Caco-2 (cell line): Measurements from ENCODE around the gene DHRS1. TPM values are rescaled to one million over a fixed set of nuclear protein-coding genes. Genes with fewer than 3 reads are reported as not detected.
A peak's percentile ranks its signal among the peaks of the same experiment; 100 is the strongest.

Source experiments
- BruUV-seq: library from RNA; stranded (reverse); fragments of 400-500 nt; replicated peaks from 2 replicates; lab custom pipeline; 2021; lab: Mats Ljungman, UMichigan
- CTCF ChIA-PET: fragments of 300-600 bp; sonication (Branson Sonifier 250); formaldehyde crosslinking; loops from one replicate; lab custom pipeline; 2022; ENCODE audit warnings: antibody characterized with exemption; lab: Charles Lee
- POLR2A ChIA-PET: fragments of 300-600 bp; sonication (Branson Sonifier 250); formaldehyde crosslinking; loops from one replicate; lab custom pipeline; 2022; ENCODE audit warnings: antibody characterized with exemption; lab: Charles Lee
- DNase-seq, 2 experiments: peaks; one replicate each; pipeline versions ENCODE4 v3.0.0 to v3.0.0-alpha.2; 2020 to 2022
- H3K27me3 ChIP-seq: replicated peaks from 2 replicates; pipeline ENCODE4 v1.6.0; 2011; ENCODE audit warnings: low read length; ENCODE audit not compliant: control insufficient read depth, insufficient read depth
- H3K36me3 ChIP-seq: 2 replicates; pipeline ENCODE4 v1.5.1; 2011; ENCODE audit warnings: low read length; ENCODE audit not compliant: control insufficient read depth, insufficient read depth
- H3K4me1 ChIP-seq: fragments of 250-450 bp; sonication (Bioruptor Pico); 2 replicates; pipeline ENCODE4 v1.5.1; 2020; ENCODE audit warnings: mild to moderate bottlenecking
- H3K4me3 ChIP-seq: 2 replicates; pipeline ENCODE4 v1.5.1; 2011; ENCODE audit warnings: low read depth, mild to moderate bottlenecking, control low read depth, low read length
- H3K9me3 ChIP-seq: fragments of 250-450 bp; sonication (Bioruptor Pico); 2 replicates; pipeline ENCODE4 v1.5.1; 2020; ENCODE audit warnings: mild to moderate bottlenecking, moderate library complexity
- H3K27ac Mint-ChIP-seq: one replicate; pipeline ENCODE4 v1.8.0; 2022; ENCODE audit warnings: mixed read lengths; ENCODE audit not compliant: unreplicated experiment
- H3K27me3 Mint-ChIP-seq: one replicate; pipeline ENCODE4 v1.8.0; 2022; ENCODE audit warnings: mixed read lengths; ENCODE audit not compliant: insufficient read depth, unreplicated experiment
- H3K36me3 Mint-ChIP-seq: one replicate; pipeline ENCODE4 v1.8.0; 2022; ENCODE audit warnings: mild to moderate bottlenecking, mixed read lengths; ENCODE audit not compliant: insufficient read depth, unreplicated experiment
- H3K4me1 Mint-ChIP-seq: one replicate; pipeline ENCODE4 v1.8.0; 2022; ENCODE audit warnings: low read depth, mixed read lengths; ENCODE audit not compliant: unreplicated experiment
- H3K4me3 Mint-ChIP-seq: one replicate; pipeline ENCODE4 v1.8.0; 2022; ENCODE audit warnings: mild to moderate bottlenecking, moderate library complexity, mixed read lengths; ENCODE audit not compliant: unreplicated experiment
- H3K9me3 Mint-ChIP-seq: one replicate; pipeline ENCODE4 v1.8.0; 2022; ENCODE audit warnings: mixed read lengths; ENCODE audit not compliant: unreplicated experiment
- CTCF ChIP-seq, 2 experiments: fragments of 200-600 bp in 1 of 2; IDR thresholded peaks; 1 replicate in 1 of 2; 2 replicates in 1 of 2; pipeline versions ENCODE4 v1.5.1 to v1.8.0; 2011 to 2022; ENCODE audit warnings: antibody characterized with exemption in 1 of 2, control low read depth in 1 of 2, inconsistent platforms in 1 of 2, low read depth in 1 of 2, low read length in 1 of 2, mild to moderate bottlenecking in 1 of 2, moderate library complexity in 1 of 2; ENCODE audit not compliant: insufficient read depth in 1 of 2, severe bottlenecking in 1 of 2, unreplicated experiment in 1 of 2
- intact Hi-C: fragments of 100-400 bp; cut with micrococcal nuclease; formaldehyde crosslinking; loops from one replicate; pipeline ENCODE4 v1.10.0; 2022; ENCODE audit not compliant: unreplicated experiment
- total RNA-seq: library from RNA; stranded (reverse); gene quantifications from 2 replicates; pipeline ENCODE4 v1.2.3, GENCODE V29; 2022

Gene DHRS1
- total RNA-seq, 1 experiment from 2014 or later: 18.1 TPM

DNA sequence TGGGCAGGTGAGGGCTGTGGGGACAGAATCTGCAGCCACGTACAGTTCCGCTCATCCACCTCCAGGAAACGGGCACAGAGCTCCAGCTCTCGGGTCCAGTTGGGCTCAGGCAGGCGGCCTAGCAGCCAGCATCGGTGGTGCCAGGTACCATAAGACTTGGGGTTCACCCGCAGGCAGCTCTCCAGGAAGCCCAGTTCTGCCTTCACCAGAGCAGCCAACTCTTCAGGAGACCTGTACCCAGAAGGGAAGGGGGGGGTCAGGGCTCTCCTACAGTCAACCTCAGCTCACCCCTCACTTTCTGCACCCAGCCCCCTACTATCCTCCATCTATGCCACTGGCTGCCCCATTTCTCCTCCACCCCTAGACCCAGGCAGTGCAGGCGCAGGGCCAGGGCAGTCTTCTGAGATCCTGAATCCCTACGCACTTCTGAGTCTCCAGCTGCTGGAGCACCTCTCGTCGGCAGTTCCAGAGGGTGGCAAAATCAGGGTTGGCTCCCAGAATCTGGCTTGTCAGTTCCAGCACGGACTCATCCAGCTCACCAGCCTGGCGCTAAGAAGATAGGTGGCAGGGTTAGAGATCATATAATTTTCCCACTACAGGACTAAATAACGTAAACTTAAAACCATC is 29.6 kb downstream of the DHRS1 start:
- intact Hi-C loops: no loop called here
- CTCF ChIA-PET: interaction anchor here (0.9 to 1.8 kb wide), 3 partner anchors 27 to 162 kb away, joined by 4 to 16 read pairs (median 6); partner anchors contain the start of genes DHRS1 and NOP9
- Histone ChIP-seq H3K4me3 (no peak overlapping the region), H3K27me3 (no peaks in the 10 kb centered on the region), H3K4me1 (peaks cover 5% of the 10 kb centered on the region), H3K36me3 (no peaks in the 10 kb centered on the region), H3K9me3 (no peaks in the 10 kb centered on the region)
- H3K27ac Mint-ChIP-seq: no peak overlapping the region
- H3K27me3 Mint-ChIP-seq: no peaks in the 10 kb centered on the region
- H3K9me3 Mint-ChIP-seq: no peaks in the 10 kb centered on the region
- DNase-seq: no peak
- POLR2A ChIA-PET: interaction anchor here (0.5 to 2.1 kb wide), 2 partner anchors 27 to 172 kb away, joined by 3 to 39 read pairs; partner anchors contain the start of gene TINF2
- TF ChIP-seq CTCF (IDR thresholded peaks at IDR 0.05; ENCODE audit: insufficient read depth in 1 of 2, low read depth in 1 of 2, low read length in 1 of 2, severe bottlenecking in 1 of 2, unreplicated experiment in 1 of 2): no peak
- H3K4me3 Mint-ChIP-seq: no peak overlapping the region
- BruUV-seq: TSS peak; percentile 56
- peaks cover 6% of the 10 kb centered on the region for H3K36me3 Mint-ChIP-seq
- H3K4me1 Mint-ChIP-seq: peaks cover 11% of the 10 kb centered on the region

DNA sequence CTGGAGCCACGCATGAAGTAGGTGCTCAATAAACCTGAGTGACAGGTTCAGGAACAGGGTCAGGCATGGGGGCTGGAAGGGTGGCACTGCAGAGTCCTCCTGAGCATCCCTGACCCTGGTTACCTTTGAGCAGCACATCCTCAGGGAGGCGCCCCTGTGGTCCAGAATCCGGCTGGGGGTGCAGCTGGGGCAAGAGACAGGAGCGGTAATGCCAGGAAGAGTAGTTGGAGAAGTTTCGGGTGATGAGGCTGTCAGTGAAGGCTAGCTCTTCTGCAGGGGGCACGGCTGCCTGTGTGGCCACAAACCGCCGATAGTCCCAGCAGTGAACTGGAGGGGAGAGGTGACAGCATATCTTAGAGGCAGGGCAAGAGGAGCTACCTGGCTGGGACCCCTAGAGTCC is 30.2 kb downstream of the DHRS1 start:
- TF ChIP-seq CTCF (IDR thresholded peaks at IDR 0.05; ENCODE audit: insufficient read depth in 1 of 2, low read depth in 1 of 2, low read length in 1 of 2, severe bottlenecking in 1 of 2, unreplicated experiment in 1 of 2): no peak
- H3K9me3 ChIP-seq: no peaks in the 10 kb centered on the region
- no TSS peak for BruUV-seq
- Mint-ChIP-seq H3K36me3 (peaks cover 6% of the 10 kb centered on the region), H3K4me3 (no peak overlapping the region), H3K4me1 (peaks cover 11% of the 10 kb centered on the region), H3K27ac (no peak overlapping the region), H3K9me3 (no peaks in the 10 kb centered on the region), H3K27me3 (no peaks in the 10 kb centered on the region)
- ChIA-PET CTCF (no interaction called here), POLR2A (interaction anchor here (0.5 to 0.6 kb wide), 2 partner anchors 173 to 175 kb away, joined by 3 read pairs; partner anchors contain the start of gene PCK2)
- H3K4me1 ChIP-seq: peaks cover 7% of the 10 kb centered on the region
- H3K27me3 ChIP-seq: no peaks in the 10 kb centered on the region
- DNase-seq: no peak
- intact Hi-C loops: no loop called here
- H3K4me3 ChIP-seq: no peak overlapping the region
- no peaks in the 10 kb centered on the region for H3K36me3 ChIP-seq

DNA sequence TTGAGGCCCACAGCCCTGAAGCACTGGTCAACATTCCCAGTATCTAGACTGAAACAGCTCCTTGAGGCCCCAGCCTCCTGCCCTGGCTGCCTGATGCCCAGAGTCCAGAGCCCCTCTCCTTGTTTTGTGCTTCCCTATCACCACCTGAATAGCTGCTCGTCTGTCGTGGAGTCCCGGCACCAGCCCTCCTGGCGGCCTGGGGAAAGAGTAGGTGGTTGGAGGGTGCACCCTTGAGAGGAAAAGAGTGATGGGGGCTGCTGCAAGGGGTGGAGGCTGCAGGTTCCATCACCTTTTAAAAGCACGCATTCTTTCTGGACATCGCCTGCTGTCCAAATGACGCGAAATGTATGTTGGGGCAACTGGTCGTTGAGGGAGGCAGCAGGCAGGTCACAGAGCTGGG is 31.4 kb downstream of the DHRS1 start:
- Mint-ChIP-seq H3K36me3 (peaks cover 6% of the 10 kb centered on the region), H3K4me1 (peaks cover 11% of the 10 kb centered on the region), H3K27ac (no peak overlapping the region), H3K27me3 (no peaks in the 10 kb centered on the region), H3K4me3 (no peak overlapping the region), H3K9me3 (no peaks in the 10 kb centered on the region)
- ChIA-PET CTCF (no interaction called here), POLR2A (interaction anchor here (0.6 kb wide), 4 partner anchors 32 to 174 kb away, joined by 3 to 4 read pairs (median 4); partner anchors contain the start of gene NOP9)
- intact Hi-C loops: no loop called here
- no peak for TF ChIP-seq CTCF (IDR thresholded peaks at IDR 0.05; ENCODE audit: insufficient read depth in 1 of 2, low read depth in 1 of 2, low read length in 1 of 2, severe bottlenecking in 1 of 2, unreplicated experiment in 1 of 2)
- Histone ChIP-seq H3K9me3 (no peaks in the 10 kb centered on the region), H3K4me1 (peaks cover 17% of the 10 kb centered on the region), H3K27me3 (no peaks in the 10 kb centered on the region), H3K36me3 (no peaks in the 10 kb centered on the region), H3K4me3 (no peak overlapping the region)
- no peak for DNase-seq
- BruUV-seq: no TSS peak
